Measurements from ENCODE around the gene TRIM58. TPM values are rescaled to one million over a fixed set of nuclear protein-coding genes. Genes with fewer than 3 reads are reported as not detected.

Gene TRIM58
- total and polyA plus RNA-seq, 2 donors (not counting 1 experiment from before 2014, with no cell fraction given) = 0.50 to 3.5 TPM

DNA sequence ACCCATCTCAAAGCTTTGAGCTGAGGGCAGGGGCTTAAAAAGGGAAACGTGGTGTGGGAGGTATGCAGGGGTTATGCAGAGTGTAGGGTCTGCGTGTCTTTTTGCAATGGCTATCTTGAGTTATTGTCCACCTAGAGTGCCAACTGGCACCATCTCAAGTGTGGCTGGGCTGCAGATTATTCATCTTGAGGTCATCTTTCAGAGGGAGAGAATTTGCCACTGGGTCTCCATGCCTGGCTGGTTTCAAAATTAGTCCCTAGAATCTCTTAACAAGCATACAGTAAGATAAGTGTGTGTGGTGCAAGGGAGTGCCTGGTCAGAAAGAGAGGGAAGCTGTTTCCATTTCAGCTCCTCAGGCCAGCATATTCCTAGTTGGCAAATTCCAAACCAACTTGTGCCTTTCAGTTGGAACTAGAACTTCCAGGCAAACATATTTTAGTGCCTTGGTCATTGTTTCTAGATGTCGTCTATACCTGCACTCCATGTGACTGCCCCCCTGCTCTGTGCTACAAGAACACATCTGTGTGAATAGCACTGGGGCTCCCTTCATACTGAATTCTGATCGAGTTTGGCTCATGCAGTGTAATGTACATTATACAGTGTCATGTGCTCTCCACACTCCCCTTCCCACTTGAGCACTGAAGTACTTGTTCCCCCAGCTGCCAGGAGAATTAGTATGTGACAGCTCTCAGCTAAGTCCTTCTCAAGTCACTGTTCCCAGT lies 58.1 kb downstream of the TRIM58 start:
- H3K9me3 ChIP-seq (ENCODE audit: control insufficient read depth, insufficient read depth, low read depth, low read length) = no peaks in the 10 kb centered on the region
- H3K27ac ChIP-seq (ENCODE audit: insufficient read depth, low read length) = no peak overlapping the region
- H3K4me3 ChIP-seq (replicated peaks in 1 of 4; ENCODE audit: control extremely low read depth in 1 of 4, insufficient read depth in 1 of 4, low read depth in 3 of 4, low read length in 4 of 4) = no peak overlapping the region
- H3K9ac ChIP-seq (ENCODE audit: insufficient read depth, low read length) = no peak overlapping the region
- no peaks in the 10 kb centered on the region for H3K4me1 ChIP-seq (ENCODE audit: control insufficient read depth, extremely low read depth, insufficient read depth, low read length)
- no peaks in the 10 kb centered on the region for H3K36me3 ChIP-seq (ENCODE audit: control insufficient read depth, insufficient read depth, low read length)
- H2AFZ ChIP-seq (ENCODE audit: low read length) = no peak overlapping the region
- H4K20me1 ChIP-seq (ENCODE audit: control insufficient read depth, extremely low read depth, insufficient read depth, low read length) = no peaks in the 10 kb centered on the region
- DNase-seq (ENCODE audit: low read depth in 2 of 2) = no peak
- no peak overlapping the region for H3K4me2 ChIP-seq (ENCODE audit: extremely low read depth, insufficient read depth, low read length)
- H3K79me2 ChIP-seq (ENCODE audit: control insufficient read depth, insufficient read depth, low read length) = no peaks in the 10 kb centered on the region
- TF ChIP-seq, protein P1, sequence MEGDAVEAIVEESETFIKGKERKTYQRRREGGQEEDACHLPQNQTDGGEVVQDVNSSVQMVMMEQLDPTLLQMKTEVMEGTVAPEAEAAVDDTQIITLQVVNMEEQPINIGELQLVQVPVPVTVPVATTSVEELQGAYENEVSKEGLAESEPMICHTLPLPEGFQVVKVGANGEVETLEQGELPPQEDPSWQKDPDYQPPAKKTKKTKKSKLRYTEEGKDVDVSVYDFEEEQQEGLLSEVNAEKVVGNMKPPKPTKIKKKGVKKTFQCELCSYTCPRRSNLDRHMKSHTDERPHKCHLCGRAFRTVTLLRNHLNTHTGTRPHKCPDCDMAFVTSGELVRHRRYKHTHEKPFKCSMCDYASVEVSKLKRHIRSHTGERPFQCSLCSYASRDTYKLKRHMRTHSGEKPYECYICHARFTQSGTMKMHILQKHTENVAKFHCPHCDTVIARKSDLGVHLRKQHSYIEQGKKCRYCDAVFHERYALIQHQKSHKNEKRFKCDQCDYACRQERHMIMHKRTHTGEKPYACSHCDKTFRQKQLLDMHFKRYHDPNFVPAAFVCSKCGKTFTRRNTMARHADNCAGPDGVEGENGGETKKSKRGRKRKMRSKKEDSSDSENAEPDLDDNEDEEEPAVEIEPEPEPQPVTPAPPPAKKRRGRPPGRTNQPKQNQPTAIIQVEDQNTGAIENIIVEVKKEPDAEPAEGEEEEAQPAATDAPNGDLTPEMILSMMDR (conservative IDR thresholded peaks at IDR 0.05 in 1 of 2, IDR thresholded peaks at IDR 0.05 in 1 of 2; ENCODE audit: low read depth in 1 of 2, low read length in 2 of 2) = no peak
- no peak for TF ChIP-seq EZH2 (IDR thresholded peaks at IDR 0.05; ENCODE audit: low read length, missing control alignments)
- no peaks in the 10 kb centered on the region for H3K27me3 ChIP-seq (ENCODE audit: control insufficient read depth, insufficient read depth, low read length)

DNA sequence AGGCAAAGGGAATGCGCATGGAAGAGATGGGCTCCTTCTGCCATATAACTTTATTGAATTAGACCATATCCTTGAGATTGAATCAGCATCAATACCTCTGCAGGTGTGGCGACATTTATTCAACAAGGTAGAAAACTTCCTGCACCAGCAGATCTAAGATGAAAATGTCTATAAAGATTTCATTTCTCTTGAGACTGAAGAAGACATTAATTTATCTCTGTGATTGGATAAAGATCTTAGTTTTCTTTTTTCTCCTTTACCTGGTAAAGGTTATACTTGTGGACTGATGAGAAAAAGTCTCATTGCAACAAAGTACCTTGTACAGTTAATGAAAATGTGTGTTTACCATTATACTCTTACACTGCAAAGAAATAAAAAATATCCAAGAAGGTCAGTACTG lies 63.0 kb downstream of the TRIM58 start, which contains the start of gene OR2T8:
Gene OR2T8 (plus strand): TSS at position 301 of the 400 bp plus-strand sequence. CDS start 766 bp downstream, outside the sequence.
- no peak for DNase-seq (ENCODE audit: low read depth in 2 of 2)
- Histone ChIP-seq H3K9ac (ENCODE audit: insufficient read depth, low read length) (no peak within 1 kb of the TSS), H3K9me3 (ENCODE audit: control insufficient read depth, insufficient read depth, low read depth, low read length) (no peaks in the 10 kb centered on the region), H3K36me3 (ENCODE audit: control insufficient read depth, insufficient read depth, low read length) (no peaks in the 10 kb centered on the region), H3K4me3 (replicated peaks in 1 of 4; ENCODE audit: control extremely low read depth in 1 of 4, insufficient read depth in 1 of 4, low read depth in 3 of 4, low read length in 4 of 4) (no peak within 1 kb of the TSS), H3K27ac (ENCODE audit: insufficient read depth, low read length) (no peak within 1 kb of the TSS), H3K79me2 (ENCODE audit: control insufficient read depth, insufficient read depth, low read length) (no peaks in the 10 kb centered on the region), H3K4me2 (ENCODE audit: extremely low read depth, insufficient read depth, low read length) (no peak within 1 kb of the TSS), H2AFZ (ENCODE audit: low read length) (no peak within 1 kb of the TSS), H4K20me1 (ENCODE audit: control insufficient read depth, extremely low read depth, insufficient read depth, low read length) (no peaks in the 10 kb centered on the region), H3K27me3 (ENCODE audit: control insufficient read depth, insufficient read depth, low read length) (no peaks in the 10 kb centered on the region), H3K4me1 (ENCODE audit: control insufficient read depth, extremely low read depth, insufficient read depth, low read length) (no peaks in the 10 kb centered on the region)
- TF ChIP-seq, protein P1 (conservative IDR thresholded peaks at IDR 0.05 in 1 of 2, IDR thresholded peaks at IDR 0.05 in 1 of 2; ENCODE audit: low read depth in 1 of 2, low read length in 2 of 2) = no peak
- no peak for TF ChIP-seq EZH2 (IDR thresholded peaks at IDR 0.05; ENCODE audit: low read length, missing control alignments)

- TF ChIP-seq, protein P1 (conservative IDR thresholded peaks at IDR 0.05 in 1 of 2, IDR thresholded peaks at IDR 0.05 in 1 of 2; ENCODE audit: low read depth in 1 of 2, low read length in 2 of 2) = no peak
- TF ChIP-seq EZH2 (IDR thresholded peaks at IDR 0.05; ENCODE audit: low read length, missing control alignments) = no peak
- Histone ChIP-seq H3K27ac (ENCODE audit: insufficient read depth, low read length) (no peak overlapping the region), H3K4me3 (replicated peaks in 1 of 4; ENCODE audit: control extremely low read depth in 1 of 4, insufficient read depth in 1 of 4, low read depth in 3 of 4, low read length in 4 of 4) (no peak overlapping the region), H3K4me1 (ENCODE audit: control insufficient read depth, extremely low read depth, insufficient read depth, low read length) (no peaks in the 10 kb centered on the region), H3K79me2 (ENCODE audit: control insufficient read depth, insufficient read depth, low read length) (no peaks in the 10 kb centered on the region), H4K20me1 (ENCODE audit: control insufficient read depth, extremely low read depth, insufficient read depth, low read length) (no peaks in the 10 kb centered on the region), H3K27me3 (ENCODE audit: control insufficient read depth, insufficient read depth, low read length) (no peaks in the 10 kb centered on the region), H3K36me3 (ENCODE audit: control insufficient read depth, insufficient read depth, low read length) (no peaks in the 10 kb centered on the region), H2AFZ (ENCODE audit: low read length) (no peak overlapping the region), H3K9me3 (ENCODE audit: control insufficient read depth, insufficient read depth, low read depth, low read length) (no peaks in the 10 kb centered on the region), H3K4me2 (ENCODE audit: extremely low read depth, insufficient read depth, low read length) (no peak overlapping the region), H3K9ac (ENCODE audit: insufficient read depth, low read length) (no peak overlapping the region)
- no peak for DNase-seq (ENCODE audit: low read depth in 2 of 2)
Measured at GRCh38 chr1:247923941-247924340, 67.0 kb downstream of the TRIM58 start.
